AG09319 (cell line): ENCODE data around the gene TAS2R16.

ENCODE experiments used
- DNase-seq: peaks from one replicate; pipeline ENCODE4 v3.0.0-alpha.2; 2010; ENCODE audit warnings: low read depth; ENCODE audit errors: extremely low read depth
- TF ChIP-seq, protein P1 (sequence below): IDR thresholded peaks from 2 replicates; pipeline ENCODE4 v1.5.1; 2011; ENCODE audit warnings: low read depth, mild to moderate bottlenecking, inconsistent platforms, low read length, moderate library complexity

Gene TAS2R16

DNA sequence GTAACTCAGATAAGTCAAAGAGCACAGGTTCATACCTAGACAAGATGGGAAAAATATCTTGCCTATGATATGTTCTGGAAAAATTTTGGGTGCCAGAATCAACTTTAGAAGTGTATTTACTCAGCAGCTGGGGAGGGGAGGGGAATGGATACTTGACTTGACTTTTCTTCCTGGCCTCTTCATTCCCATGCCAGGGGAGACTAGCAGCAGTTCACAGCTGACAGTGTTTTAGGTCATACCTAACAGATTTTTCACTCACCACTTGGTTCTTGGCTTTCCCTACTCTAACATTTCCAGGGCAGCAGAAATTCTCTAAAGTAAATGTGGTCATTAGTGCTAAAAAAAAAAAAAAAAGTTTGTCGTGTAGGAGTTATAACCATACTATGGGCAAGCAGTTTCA, 46.3 kb downstream of the TAS2R16 start:
- TF ChIP-seq, protein P1, sequence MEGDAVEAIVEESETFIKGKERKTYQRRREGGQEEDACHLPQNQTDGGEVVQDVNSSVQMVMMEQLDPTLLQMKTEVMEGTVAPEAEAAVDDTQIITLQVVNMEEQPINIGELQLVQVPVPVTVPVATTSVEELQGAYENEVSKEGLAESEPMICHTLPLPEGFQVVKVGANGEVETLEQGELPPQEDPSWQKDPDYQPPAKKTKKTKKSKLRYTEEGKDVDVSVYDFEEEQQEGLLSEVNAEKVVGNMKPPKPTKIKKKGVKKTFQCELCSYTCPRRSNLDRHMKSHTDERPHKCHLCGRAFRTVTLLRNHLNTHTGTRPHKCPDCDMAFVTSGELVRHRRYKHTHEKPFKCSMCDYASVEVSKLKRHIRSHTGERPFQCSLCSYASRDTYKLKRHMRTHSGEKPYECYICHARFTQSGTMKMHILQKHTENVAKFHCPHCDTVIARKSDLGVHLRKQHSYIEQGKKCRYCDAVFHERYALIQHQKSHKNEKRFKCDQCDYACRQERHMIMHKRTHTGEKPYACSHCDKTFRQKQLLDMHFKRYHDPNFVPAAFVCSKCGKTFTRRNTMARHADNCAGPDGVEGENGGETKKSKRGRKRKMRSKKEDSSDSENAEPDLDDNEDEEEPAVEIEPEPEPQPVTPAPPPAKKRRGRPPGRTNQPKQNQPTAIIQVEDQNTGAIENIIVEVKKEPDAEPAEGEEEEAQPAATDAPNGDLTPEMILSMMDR = no peak
- no peak for DNase-seq
